Stimulated activated CD4-positive, alpha-beta T cell treated with anti-CD3 and anti-CD28 coated beads, Interleukin-1b, Interleukin-23, amount 100 ng/mL, for 48 hours (primary cell): ENCODE data around the gene EMC1.
"Not testable (repeated sequence)": the region's sequence is repeated elsewhere in the genome, so short reads cannot be mapped to it uniquely, and the experiment has no call there.

Source experiments
- DNase-seq: peaks from one replicate; pipeline ENCODE4 v3.0.0-alpha.2; 2020

EMC1 gene

GRCh38 chr1:19186001-19186400 is 65.3 kb downstream of the EMC1 start:
- peak; percentile 15 for DNase-seq

GRCh38 chr1:19182223-19182622 is 69.1 kb downstream of the EMC1 start:
- no peak for DNase-seq

- not testable (repeated sequence) for DNase-seq
Measured at GRCh38 chr1:19180265-19180657, 71.1 kb downstream of the EMC1 start.

- DNase-seq = peak; percentile 19
Measured at GRCh38 chr1:19179597-19180264, 71.6 kb downstream of the EMC1 start.

GRCh38 chr1:19178734-19179398 is 72.5 kb downstream of the EMC1 start:
- no peak for DNase-seq

GRCh38 chr1:19177811-19178210 is 73.5 kb downstream of the EMC1 start:
- DNase-seq = no peak

- no peak for DNase-seq
Measured at GRCh38 chr1:19169642-19170041, 81.7 kb downstream of the EMC1 start.

- DNase-seq = no peak
Measured at GRCh38 chr1:19167140-19167539, 84.2 kb downstream of the EMC1 start.

- DNase-seq = no peak
Measured at GRCh38 chr1:19166066-19166465, 85.3 kb downstream of the EMC1 start.
